IMR-90 (cell line): Measurements from ENCODE around the gene GPR82. TPM values are rescaled to one million over a fixed set of nuclear protein-coding genes. Genes with fewer than 3 reads are reported as not detected.

Experiments
- ATAC-seq: fragments of 200-7000 bp; cut with Tn5 transposase; 2 replicates; pipeline ENCODE4 v1.9.1; 2020; ENCODE audit warnings: low read depth, mild to moderate bottlenecking, moderate library complexity
- BruUV-seq: library from RNA; stranded (reverse); fragments of 400-500 nt; replicated peaks from 2 replicates; lab custom pipeline; 2021; lab: Mats Ljungman, UMichigan
- CTCF ChIA-PET: fragments of 300-600 bp; formaldehyde crosslinking; extraction: SDS; loops from one replicate; lab custom pipeline; 2021; ENCODE audit warnings: antibody characterized with exemption; lab: Yijun Ruan, JAX
- POLR2A ChIA-PET: fragments of 300-600 bp; sonication (Branson Sonifier 250); formaldehyde crosslinking; loops from one replicate; lab custom pipeline; 2022; ENCODE audit warnings: antibody characterized with exemption; ENCODE audit not compliant: unreplicated experiment; lab: Charles Lee
- DNase-seq: peaks from one replicate; pipeline ENCODE4 v3.0.0; 2013
- H2AFZ ChIP-seq: replicated peaks from 2 replicates; pipeline ENCODE3; 2013; ENCODE audit warnings: low read length, mild to moderate bottlenecking; ENCODE audit not compliant: poor library complexity
- H2AK5ac ChIP-seq: 2 replicates; pipeline ENCODE4 v1.6.1; 2013; ENCODE audit warnings: low read depth, low read length, inconsistent platforms
- H2AK9ac ChIP-seq: replicated peaks from 2 replicates; pipeline ENCODE3; 2013; ENCODE audit warnings: mild to moderate bottlenecking, low read depth, low read length, moderate library complexity; ENCODE audit not compliant: poor library complexity
- H2BK120ac ChIP-seq: 2 replicates; pipeline ENCODE4 v1.6.1; 2013; ENCODE audit warnings: low read depth, low read length, inconsistent platforms
- H2BK15ac ChIP-seq: 3 replicates; pipeline ENCODE4 v1.6.1; 2013; ENCODE audit warnings: low read depth, low read length, inconsistent platforms
- H2BK20ac ChIP-seq: 2 replicates; pipeline ENCODE4 v1.6.1; 2013; ENCODE audit warnings: low read depth, mild to moderate bottlenecking, inconsistent platforms, low read length, moderate library complexity
- H2BK5ac ChIP-seq: 2 replicates; pipeline ENCODE4 v1.6.1; 2013; ENCODE audit warnings: mild to moderate bottlenecking, low read depth, low read length, inconsistent platforms; ENCODE audit not compliant: poor library complexity, severe bottlenecking
- H3K14ac ChIP-seq: replicated peaks from 2 replicates; pipeline ENCODE4 v1.6.1; 2013; ENCODE audit warnings: low read depth, low read length, inconsistent platforms
- H3K18ac ChIP-seq: 2 replicates; pipeline ENCODE4 v1.6.1; 2013; ENCODE audit warnings: low read depth, low read length, control low read depth
- H3K23ac ChIP-seq: 2 replicates; pipeline ENCODE4 v1.6.1; 2013; ENCODE audit warnings: low read depth, low read length, inconsistent platforms
- H3K27ac ChIP-seq: 2 replicates; pipeline ENCODE4 v1.5.1; 2013; ENCODE audit warnings: mild to moderate bottlenecking, control low read depth, low read length; ENCODE audit not compliant: insufficient read depth
- H3K27me3 ChIP-seq: 2 replicates; pipeline ENCODE4 v1.6.1; 2013; ENCODE audit warnings: low read length; ENCODE audit not compliant: control insufficient read depth, insufficient read depth
- H3K36me3 ChIP-seq: 2 replicates; pipeline ENCODE4 v1.6.1; 2013; ENCODE audit warnings: low read length, mixed read lengths; ENCODE audit not compliant: control insufficient read depth, insufficient read depth
- H3K4ac ChIP-seq: 2 replicates; pipeline ENCODE4 v1.6.1; 2013; ENCODE audit warnings: low read depth, low read length, inconsistent platforms
- H3K4me1 ChIP-seq: 2 replicates; pipeline ENCODE4 v1.6.1; 2013; ENCODE audit warnings: low read length, mixed read lengths; ENCODE audit not compliant: control insufficient read depth, insufficient read depth
- H3K4me2 ChIP-seq: 2 replicates; pipeline ENCODE4 v1.6.1; 2013; ENCODE audit warnings: low read depth, mild to moderate bottlenecking, control low read depth, low read length, moderate library complexity
- H3K4me3 ChIP-seq: 2 replicates; pipeline ENCODE4 v1.5.1; 2013; ENCODE audit warnings: low read depth, mild to moderate bottlenecking, control low read depth, low read length, moderate library complexity; ENCODE audit not compliant: insufficient read depth
- H3K56ac ChIP-seq: 2 replicates; pipeline ENCODE4 v1.6.1; 2013; ENCODE audit warnings: low read length, inconsistent platforms; ENCODE audit not compliant: insufficient read depth; ENCODE audit errors: extremely low read depth
- H3K79me1 ChIP-seq, 2 experiments: 2 replicates each; pipeline ENCODE4 v1.6.1; 2013; ENCODE audit warnings: low read length in 2 of 2, inconsistent platforms in 1 of 2, low read depth in 1 of 2
- H3K9ac ChIP-seq: 2 replicates; pipeline ENCODE4 v1.6.1; 2013; ENCODE audit warnings: low read depth, low read length, control low read depth
- H3K9me1 ChIP-seq: 2 replicates; pipeline ENCODE4 v1.6.1; 2013; ENCODE audit warnings: low read length, inconsistent platforms; ENCODE audit not compliant: insufficient read depth
- H3K9me3 ChIP-seq: 2 replicates; pipeline ENCODE4 v1.6.1; 2013; ENCODE audit warnings: low read length; ENCODE audit not compliant: control insufficient read depth, insufficient read depth
- H4K20me1 ChIP-seq: 2 replicates; pipeline ENCODE4 v1.6.1; 2013; ENCODE audit warnings: low read length, inconsistent platforms; ENCODE audit not compliant: insufficient read depth
- H4K5ac ChIP-seq: 2 replicates; pipeline ENCODE4 v1.6.1; 2013; ENCODE audit warnings: mild to moderate bottlenecking, low read depth, low read length, control low read depth
- H4K8ac ChIP-seq, 2 experiments: 2 replicates each; pipeline ENCODE4 v1.6.1; 2013; ENCODE audit warnings: low read depth in 2 of 2, low read length in 2 of 2, control low read depth in 1 of 2, inconsistent platforms in 1 of 2
- H4K91ac ChIP-seq: 2 replicates; pipeline ENCODE4 v1.6.1; 2013; ENCODE audit warnings: low read depth, low read length, inconsistent platforms; ENCODE audit not compliant: insufficient read depth
- RFX5 ChIP-seq: IDR thresholded peaks from 2 replicates; pipeline ENCODE4 v1.8.0; 2012; ENCODE audit warnings: low read depth, mild to moderate bottlenecking, low read length, moderate library complexity
- dilution Hi-C: fragments of 300-500 bp; cut with HindIII; formaldehyde crosslinking; loops from one replicate; pipeline ENCODE4 v1.14.3; 2018; ENCODE audit warnings: low sequenced_read_pairs; ENCODE audit not compliant: unreplicated experiment
- in situ Hi-C: fragments of 300-500 bp; cut with MboI; formaldehyde crosslinking; loops from 3 replicates; pipeline ENCODE4 v1.14.3; 2019; ENCODE audit warnings: low sequenced_read_pairs, inconsistent platforms, mixed read lengths
- intact Hi-C: fragments of 100-400 bp; cut with micrococcal nuclease; formaldehyde crosslinking; loops from 2 replicates; pipeline ENCODE4 v1.10.0; 2022
- polyA plus RNA-seq, 3 experiments: library from polyadenylated mRNA; depleted of rRNA; stranded (reverse); fragments of >200 nt; gene quantifications; 2 replicates each; pipeline ENCODE4 v1.2.3, GENCODE V29; 2012; ENCODE audit warnings: low replicate concordance in 1 of 3
- total RNA-seq: library from RNA; depleted of rRNA; stranded (reverse); fragments of >200 nt; gene quantifications from 2 replicates; pipeline ENCODE4 v1.2.3, GENCODE V29; 2012

The GPR82 gene
- total and polyA plus RNA-seq, 2 of the 4 experiments (the other 2 are of a cell fraction), result not detected

DNA sequence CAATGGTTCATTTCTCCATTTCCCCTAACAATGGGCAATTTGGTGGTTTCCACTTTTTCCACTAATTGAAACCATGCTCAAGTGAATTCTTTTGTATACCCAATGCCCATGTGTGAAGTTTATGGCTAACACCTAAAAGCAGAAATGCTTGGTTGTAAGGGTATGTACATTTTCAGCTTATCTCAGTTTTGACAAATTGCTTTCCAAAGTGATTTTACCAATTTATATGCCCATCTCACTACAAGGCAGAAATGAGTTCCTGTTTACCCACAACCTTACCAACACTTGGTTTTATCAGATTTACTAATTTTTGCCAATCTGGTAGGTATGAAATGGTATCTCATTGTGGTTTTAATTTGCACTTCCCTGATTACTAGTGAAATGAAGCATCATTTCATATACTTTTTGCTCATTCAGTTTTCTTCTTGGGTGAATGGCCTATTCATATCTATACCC, 20.4 kb upstream of the GPR82 start:
- no peak overlapping the region for H2BK20ac ChIP-seq
- no peak overlapping the region for H2BK15ac ChIP-seq
- no peaks in the 10 kb centered on the region for H3K27me3 ChIP-seq
- POLR2A ChIA-PET, result no interaction called here
- CTCF ChIA-PET, result no interaction called here
- H3K23ac ChIP-seq, result no peak overlapping the region
- intact Hi-C loops (no loop called here), dilution Hi-C loops (no loop called here), in situ Hi-C loops (no loop called here)
- no peaks in the 10 kb centered on the region; a peak in 1 of 4 replicates for H3K79me1 ChIP-seq
- H3K4me3 ChIP-seq, result no peak overlapping the region
- H2BK5ac ChIP-seq, result no peak overlapping the region
- H3K36me3 ChIP-seq, result no peaks in the 10 kb centered on the region
- H3K18ac ChIP-seq, result no peak overlapping the region
- ATAC-seq, result no peak
- H2AFZ ChIP-seq, result no peak overlapping the region
- no peak overlapping the region for H3K14ac ChIP-seq
- H4K8ac ChIP-seq, result no peak overlapping the region
- H3K9me3 ChIP-seq, result no peaks in the 10 kb centered on the region
- no peak overlapping the region for H3K27ac ChIP-seq
- no peak overlapping the region for H3K9ac ChIP-seq
- no peak overlapping the region for H4K5ac ChIP-seq
- no peak overlapping the region for H2BK120ac ChIP-seq
- BruUV-seq, result no TSS peak
- no peaks in the 10 kb centered on the region for H3K4me1 ChIP-seq
- no peak for DNase-seq
- no peak for TF ChIP-seq RFX5
- H3K56ac ChIP-seq, result no peak overlapping the region
- no peaks in the 10 kb centered on the region for H4K20me1 ChIP-seq
- no peak overlapping the region for H4K91ac ChIP-seq
- H2AK5ac ChIP-seq, result no peak overlapping the region
- H3K4me2 ChIP-seq, result no peak overlapping the region
- H3K4ac ChIP-seq, result no peak overlapping the region
- H3K9me1 ChIP-seq, result no peaks in the 10 kb centered on the region
- H2AK9ac ChIP-seq, result no peak overlapping the region
